ENCODE measurements around the gene NAP1L3.

The NAP1L3 gene

DNA sequence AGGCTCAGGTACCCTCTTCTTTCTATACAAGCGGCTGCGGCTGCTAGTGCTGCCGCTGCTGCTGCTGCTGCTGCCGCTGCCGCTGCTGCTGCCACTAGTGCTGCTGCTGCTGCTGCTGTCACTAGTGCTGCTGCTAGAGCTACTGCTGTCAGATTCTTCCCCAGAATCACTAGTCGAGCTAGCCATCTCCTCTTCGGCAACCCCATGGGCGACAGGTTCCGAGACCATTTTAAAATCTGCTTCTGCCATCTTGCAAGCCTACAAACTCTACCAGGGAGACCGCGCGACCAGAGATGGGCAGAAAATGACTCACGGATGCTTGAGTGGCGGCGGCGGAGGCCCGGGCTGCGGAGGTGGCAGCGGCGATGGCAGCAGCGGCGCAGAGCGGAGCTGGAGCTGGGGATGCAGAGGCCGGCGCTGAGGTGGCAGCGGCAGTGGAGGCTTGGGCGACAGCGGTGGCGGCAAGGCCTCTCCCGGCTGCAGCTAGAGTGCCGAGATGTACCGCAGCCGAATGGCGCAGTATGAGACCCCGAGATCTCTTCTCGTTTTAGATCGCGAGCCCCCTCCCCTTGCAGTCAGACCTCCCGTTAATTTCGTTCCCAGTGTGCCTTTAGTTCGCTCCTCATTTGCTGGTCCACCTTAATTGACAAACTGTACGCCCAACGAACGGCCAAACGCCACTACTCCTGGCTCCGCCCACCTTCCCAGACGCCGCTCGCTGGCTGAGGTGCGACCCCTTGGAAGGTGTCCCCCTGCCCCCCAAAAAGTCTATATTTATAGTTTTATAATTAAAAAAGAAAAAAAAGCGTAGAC lies at the start of gene NAP1L3:
Gene NAP1L3 (minus strand): TSS at position 523 of the 813 bp plus-strand sequence. CDS start 274 bp downstream, at position 249.
- DNase-seq (ENCODE audit: low spot score): peak; percentile 69

DNA sequence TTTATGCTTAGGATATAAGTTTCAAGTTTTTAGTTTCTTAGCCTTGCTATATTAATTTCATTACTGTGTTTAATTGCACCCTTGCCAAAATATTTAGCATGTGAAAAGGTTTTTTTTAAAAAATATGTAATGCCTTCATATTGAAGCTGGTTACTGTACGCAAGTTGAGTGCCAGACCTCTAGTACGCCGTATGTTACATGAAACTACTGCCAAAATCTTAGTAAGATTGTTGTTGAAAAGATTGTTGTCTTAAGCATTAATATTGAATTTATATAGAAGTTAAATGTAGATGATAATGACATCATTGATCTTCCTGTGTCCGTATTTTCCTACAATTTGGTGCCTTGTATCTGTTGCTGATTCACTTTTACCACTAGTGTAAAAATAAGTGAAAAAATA lies 37.7 kb upstream of the NAP1L3 start:
- DNase-seq (ENCODE audit: low spot score): no peak

DNA sequence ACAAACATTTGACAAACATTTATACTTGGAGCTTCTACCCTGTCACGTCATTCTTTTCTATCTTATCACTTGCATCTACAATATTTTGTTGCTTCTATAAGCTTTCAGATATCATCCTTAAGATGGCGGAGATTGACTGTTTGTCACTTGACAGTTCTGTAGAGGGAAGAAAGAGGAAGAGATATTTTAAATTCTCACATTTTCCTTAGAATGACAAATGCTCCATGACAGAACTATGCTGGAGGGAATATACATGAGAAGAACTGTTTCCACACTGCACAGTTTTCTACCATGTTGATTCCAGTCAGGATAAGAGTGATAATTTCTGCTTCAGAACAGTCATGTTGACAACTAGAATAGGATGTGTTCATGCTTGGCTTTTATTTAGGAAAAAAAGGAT lies 30.3 kb upstream of the NAP1L3 start:
- no peak for DNase-seq (ENCODE audit: low spot score)

DNA sequence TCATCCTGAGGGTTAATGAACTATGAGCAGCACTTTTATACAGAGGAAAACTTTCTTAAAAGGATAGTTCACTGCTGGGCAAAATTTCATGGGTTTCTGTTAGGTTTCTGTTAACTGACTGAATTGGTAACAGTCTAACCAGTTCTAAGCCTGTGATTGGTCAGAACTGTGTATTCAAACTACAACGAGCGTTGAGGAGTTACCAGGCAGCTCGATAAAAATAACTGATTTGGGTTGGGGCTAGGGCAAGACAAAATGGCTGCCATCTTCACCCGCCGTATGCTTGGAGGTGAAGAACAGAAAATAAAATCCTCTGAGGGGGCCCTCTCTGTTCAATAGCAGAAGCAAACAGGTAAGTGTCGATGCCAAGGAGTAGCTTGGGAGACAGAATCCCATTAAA lies 22.6 kb upstream of the NAP1L3 start:
- no peak for DNase-seq (ENCODE audit: low spot score)

GRCh38 chrX:93673869-93674271 lies 492 bp upstream of the NAP1L3 start, which contains the start of gene FAM133A:
FAM133A (plus strand) TSS chrX:93674206; CDS start chrX:93709420, 35,214 bp downstream.
- DNase-seq (ENCODE audit: low spot score): no peak

- no peak for DNase-seq (ENCODE audit: low spot score)
These were observed 12.8 kb downstream of the NAP1L3 start for GRCh38 chrX:93660575-93660974.

- no peak for DNase-seq (ENCODE audit: low spot score)
These were observed 24.0 kb downstream of the NAP1L3 start for GRCh38 chrX:93649381-93649780.

DNA sequence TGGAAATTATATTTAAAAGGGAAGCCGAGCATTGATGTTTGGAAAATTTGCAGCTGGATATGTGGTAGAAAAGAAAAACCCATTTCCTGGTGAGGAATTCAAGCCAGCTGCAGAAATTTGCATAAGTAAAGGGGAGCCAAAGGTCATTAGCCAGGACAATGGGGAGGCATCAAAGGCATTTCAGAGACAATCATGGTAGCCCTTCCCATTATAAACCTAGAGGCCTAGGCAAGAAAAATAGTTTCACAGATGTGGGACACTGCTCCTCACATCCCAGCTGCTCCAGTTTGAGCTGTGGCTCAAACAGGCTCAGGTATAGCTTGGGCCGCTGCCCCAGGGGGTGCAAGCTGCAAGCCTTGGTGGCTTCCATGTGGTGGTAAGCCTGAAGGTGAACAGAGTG lies 35.8 kb downstream of the NAP1L3 start:
- DNase-seq (ENCODE audit: low spot score): no peak

All from CD4-positive, alpha-beta T cell treated with Interleukin-15 for 4 hours (primary cell).